MCF 10A (cell line): ENCODE measurements around the gene SAP25. TPM values are rescaled to one million over a fixed set of nuclear protein-coding genes. Genes with fewer than 3 reads are reported as not detected.

Experiments used
- BruUV-seq: library from RNA; stranded (reverse); fragments of 400-500 nt; replicated peaks from 2 replicates; lab custom pipeline; 2021; lab: Mats Ljungman, UMichigan
- CTCF ChIA-PET: fragments of 300-600 bp; sonication (Branson Sonifier 250); formaldehyde crosslinking; extraction: SDS; loops from one replicate; lab custom pipeline; 2021; ENCODE audit warnings: antibody characterized with exemption, inconsistent platforms; lab: Yijun Ruan, JAX
- POLR2A ChIA-PET: fragments of 300-600, 350-650 bp; sonication (Branson Sonifier 250); formaldehyde crosslinking; extraction: SDS; loops from one replicate; lab custom pipeline; 2020; ENCODE audit warnings: antibody characterized with exemption, inconsistent platforms; lab: Yijun Ruan, JAX
- DNase-seq: peaks from one replicate; pipeline ENCODE4 v3.0.0-alpha.2; 2018; ENCODE audit not compliant: unreplicated experiment
- H3K27ac Mint-ChIP-seq: one replicate; pipeline ENCODE4 v1.8.0; 2022; ENCODE audit warnings: mild to moderate bottlenecking, low read depth, mixed read lengths; ENCODE audit not compliant: unreplicated experiment
- H3K27me3 Mint-ChIP-seq: one replicate; pipeline ENCODE4 v1.8.0; 2022; ENCODE audit warnings: mixed read lengths; ENCODE audit not compliant: insufficient read depth, unreplicated experiment
- H3K36me3 Mint-ChIP-seq: one replicate; pipeline ENCODE4 v1.8.0; 2022; ENCODE audit warnings: mild to moderate bottlenecking, moderate library complexity, mixed read lengths; ENCODE audit not compliant: insufficient read depth, unreplicated experiment
- H3K4me1 Mint-ChIP-seq: one replicate; pipeline ENCODE4 v1.8.0; 2022; ENCODE audit warnings: mixed read lengths; ENCODE audit not compliant: insufficient read depth, unreplicated experiment
- H3K4me3 Mint-ChIP-seq: one replicate; pipeline ENCODE4 v1.8.0; 2022; ENCODE audit warnings: mild to moderate bottlenecking, moderate library complexity, mixed read lengths; ENCODE audit not compliant: unreplicated experiment
- H3K9me3 Mint-ChIP-seq: one replicate; pipeline ENCODE4 v1.8.0; 2022; ENCODE audit warnings: mixed read lengths; ENCODE audit not compliant: unreplicated experiment
- intact Hi-C: fragments of 100-400 bp; cut with micrococcal nuclease; formaldehyde crosslinking; loops from 2 replicates; pipeline ENCODE4 v1.14.1; 2022
- total RNA-seq: library from RNA; stranded (reverse); gene quantifications from 2 replicates; pipeline ENCODE4 v1.2.3, GENCODE V29; 2022
- TF ChIP-seq, protein P1 (sequence below): fragments of 200-600 bp; IDR thresholded peaks from one replicate; pipeline ENCODE4 v1.8.0; 2022; ENCODE audit warnings: antibody characterized with exemption, mild to moderate bottlenecking; ENCODE audit not compliant: unreplicated experiment

The SAP25 gene
- total RNA-seq, 1 experiment from 2014 or later: 1.2 TPM

DNA sequence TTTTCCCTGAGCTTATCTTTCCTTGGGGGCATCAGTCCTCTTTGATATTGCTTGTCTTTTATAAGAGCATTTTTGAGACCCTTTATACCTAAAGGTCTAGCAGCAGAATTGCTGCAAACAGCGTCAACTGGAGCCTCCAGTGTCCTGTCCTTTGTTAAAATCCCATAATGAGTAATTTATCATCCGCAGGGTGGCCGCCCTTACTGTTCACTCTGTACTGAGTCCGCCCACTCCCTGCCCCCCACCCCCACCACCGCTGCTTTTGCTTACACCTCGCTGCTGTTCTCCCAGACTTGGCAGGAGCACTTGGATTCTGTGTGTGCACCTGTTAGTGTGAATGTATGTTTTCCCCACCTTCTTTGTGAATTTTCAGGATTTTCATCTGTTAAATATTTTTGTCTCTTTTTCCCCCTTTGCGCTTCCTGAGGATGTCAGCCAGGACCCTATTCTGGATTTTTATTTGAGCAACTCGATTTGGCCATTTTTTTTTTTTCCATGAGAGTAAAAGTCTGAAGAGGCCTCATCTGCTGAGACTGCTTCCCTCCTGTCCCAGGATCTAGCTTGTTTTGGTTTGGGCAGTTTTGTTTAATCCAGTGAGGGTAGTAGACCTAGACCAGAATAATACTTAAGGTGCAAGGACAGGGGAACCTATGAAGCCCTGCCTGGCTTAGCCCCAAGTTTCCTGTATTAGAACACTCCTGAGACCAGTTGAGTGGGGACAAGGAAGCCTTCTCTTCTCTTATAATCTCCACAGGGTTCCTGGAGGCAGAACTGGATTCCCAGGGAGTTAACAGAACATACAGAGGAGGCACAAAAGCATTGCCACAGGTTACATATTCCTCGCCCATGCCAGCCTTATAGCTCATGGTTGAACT lies 26.5 kb downstream of the SAP25 start:
- no peak overlapping the region for H3K4me3 Mint-ChIP-seq
- intact Hi-C loops: no loop called here
- no peak for DNase-seq
- H3K27me3 Mint-ChIP-seq: no peaks in the 10 kb centered on the region
- no TSS peak for BruUV-seq
- peaks cover 40% of the 10 kb centered on the region for H3K4me1 Mint-ChIP-seq
- peaks cover 22% of the 10 kb centered on the region for H3K36me3 Mint-ChIP-seq
- H3K27ac Mint-ChIP-seq: peak overlapping the region; percentile 78
- POLR2A ChIA-PET: interaction anchor here (1.5 to 3.2 kb wide), 2 partner anchors 8 to 41 kb away, joined by 4 to 23 read pairs; no protein-coding TSS in a partner anchor
- CTCF ChIA-PET: interaction anchor here (0.5 to 5.4 kb wide), 5 partner anchors 12 to 154 kb away, joined by 3 to 52 read pairs (median 4); no protein-coding TSS in a partner anchor
- no peaks in the 10 kb centered on the region for H3K9me3 Mint-ChIP-seq
- TF ChIP-seq, protein P1, sequence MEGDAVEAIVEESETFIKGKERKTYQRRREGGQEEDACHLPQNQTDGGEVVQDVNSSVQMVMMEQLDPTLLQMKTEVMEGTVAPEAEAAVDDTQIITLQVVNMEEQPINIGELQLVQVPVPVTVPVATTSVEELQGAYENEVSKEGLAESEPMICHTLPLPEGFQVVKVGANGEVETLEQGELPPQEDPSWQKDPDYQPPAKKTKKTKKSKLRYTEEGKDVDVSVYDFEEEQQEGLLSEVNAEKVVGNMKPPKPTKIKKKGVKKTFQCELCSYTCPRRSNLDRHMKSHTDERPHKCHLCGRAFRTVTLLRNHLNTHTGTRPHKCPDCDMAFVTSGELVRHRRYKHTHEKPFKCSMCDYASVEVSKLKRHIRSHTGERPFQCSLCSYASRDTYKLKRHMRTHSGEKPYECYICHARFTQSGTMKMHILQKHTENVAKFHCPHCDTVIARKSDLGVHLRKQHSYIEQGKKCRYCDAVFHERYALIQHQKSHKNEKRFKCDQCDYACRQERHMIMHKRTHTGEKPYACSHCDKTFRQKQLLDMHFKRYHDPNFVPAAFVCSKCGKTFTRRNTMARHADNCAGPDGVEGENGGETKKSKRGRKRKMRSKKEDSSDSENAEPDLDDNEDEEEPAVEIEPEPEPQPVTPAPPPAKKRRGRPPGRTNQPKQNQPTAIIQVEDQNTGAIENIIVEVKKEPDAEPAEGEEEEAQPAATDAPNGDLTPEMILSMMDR: no peak

DNA sequence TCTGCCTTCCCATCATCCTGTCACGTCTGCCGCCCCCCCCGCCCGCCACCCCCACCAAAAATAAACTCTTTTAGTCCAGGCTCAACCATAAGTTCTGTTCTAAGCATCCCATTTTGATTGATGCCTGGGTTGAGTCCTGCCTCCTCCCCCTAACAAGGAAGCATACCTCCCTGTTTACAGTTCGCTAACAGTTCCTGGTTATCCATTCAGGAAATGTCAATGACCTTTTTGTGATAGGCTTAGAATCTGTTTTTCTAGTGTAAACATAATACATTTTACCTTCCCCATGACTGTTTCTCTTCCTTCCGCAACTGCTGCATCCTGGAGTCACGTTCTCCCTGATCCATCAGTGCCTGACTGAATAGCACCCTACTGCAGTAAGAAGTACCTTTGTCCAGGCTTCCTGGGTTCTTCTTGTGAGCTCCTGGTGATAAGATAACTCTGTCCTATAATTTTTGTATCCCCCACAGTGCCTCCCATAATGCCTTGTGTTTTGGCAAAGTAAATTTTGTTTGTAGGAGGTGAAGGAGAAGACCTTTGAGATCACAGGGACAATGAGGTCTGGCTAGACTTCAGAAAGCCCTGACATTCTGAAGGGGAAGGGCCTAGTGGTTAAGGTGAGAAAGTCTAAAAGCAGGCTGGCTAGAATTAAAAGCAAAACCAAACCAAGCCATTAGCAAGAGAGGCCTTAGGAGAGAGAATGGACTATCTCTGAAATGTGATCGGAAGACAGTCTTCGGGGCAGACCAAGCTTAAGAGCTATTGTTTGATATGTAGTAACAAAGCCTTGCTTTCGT lies 27.4 kb downstream of the SAP25 start:
- intact Hi-C loops: no loop called here
- CTCF ChIA-PET: interaction anchor here (0.5 to 5.4 kb wide), 5 partner anchors 10 to 155 kb away, joined by 3 to 52 read pairs (median 3); no protein-coding TSS in a partner anchor
- no peak overlapping the region for H3K4me3 Mint-ChIP-seq
- peaks cover 16% of the 10 kb centered on the region for H3K36me3 Mint-ChIP-seq
- DNase-seq: no peak
- no TSS peak for BruUV-seq
- peaks cover 44% of the 10 kb centered on the region for H3K4me1 Mint-ChIP-seq
- H3K27ac Mint-ChIP-seq: peak overlapping the region; percentile 78
- H3K9me3 Mint-ChIP-seq: no peaks in the 10 kb centered on the region
- TF ChIP-seq, protein P1: no peak
- POLR2A ChIA-PET: interaction anchor here (0.6 to 3.2 kb wide), 11 partner anchors 7 to 627 kb away, joined by 3 to 23 read pairs (median 6); partner anchors contain the start of genes FBXO24, LRCH4, MOSPD3 and POP7
- no peaks in the 10 kb centered on the region for H3K27me3 Mint-ChIP-seq

DNA sequence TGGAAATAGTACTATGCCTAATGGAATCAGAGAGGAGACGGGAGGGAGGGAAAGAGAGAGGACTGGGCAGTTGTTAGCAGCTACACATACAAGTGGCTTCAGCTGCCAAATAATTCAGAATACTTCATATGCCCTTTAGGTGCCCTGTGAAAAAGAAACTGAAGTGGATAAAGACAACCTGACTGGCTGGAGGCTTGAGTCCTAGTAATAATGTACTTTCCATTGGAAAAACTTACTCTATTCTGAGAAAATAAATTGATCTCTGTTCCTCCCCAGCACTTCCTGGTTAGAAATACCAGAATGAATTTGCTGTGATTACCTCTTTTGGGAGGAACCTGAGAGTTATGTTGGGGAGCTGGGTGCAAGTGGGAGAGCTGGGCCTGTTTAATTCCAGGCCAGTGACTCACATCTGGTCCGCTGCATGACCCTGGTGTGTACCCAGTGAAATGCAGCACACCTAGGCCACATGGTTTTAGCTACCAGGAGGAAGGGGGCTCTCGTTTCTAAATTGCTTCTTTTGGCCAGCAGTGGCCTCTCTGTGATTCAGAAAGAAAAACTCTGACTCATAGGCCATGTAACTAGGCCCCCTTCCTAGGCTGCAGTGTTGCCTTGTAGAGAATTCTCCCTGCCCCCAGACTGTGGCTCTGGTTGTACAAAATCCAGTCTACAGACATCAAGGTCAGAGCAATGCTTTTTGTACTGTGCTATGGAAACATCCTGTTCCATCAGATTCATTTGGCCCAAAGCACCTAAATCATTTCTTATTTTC lies 28.2 kb downstream of the SAP25 start:
- peak; percentile 94 for DNase-seq
- TF ChIP-seq, protein P1: no peak
- intact Hi-C loops: no loop called here
- no TSS peak for BruUV-seq
- Mint-ChIP-seq H3K27me3 (no peaks in the 10 kb centered on the region), H3K4me3 (peak overlapping the region; percentile 1), H3K27ac (peak overlapping the region; percentile 78), H3K4me1 (peaks cover 48% of the 10 kb centered on the region), H3K36me3 (peaks cover 10% of the 10 kb centered on the region), H3K9me3 (no peaks in the 10 kb centered on the region)
- POLR2A ChIA-PET: interaction anchor here (0.6 to 3.2 kb wide), 17 partner anchors 8 to 626 kb away, joined by 3 to 23 read pairs (median 4); partner anchors contain the start of genes FBXO24, LRCH4, MBLAC1 and MOSPD3
- CTCF ChIA-PET: interaction anchor here (0.6 to 5.4 kb wide), 10 partner anchors 9 to 76 kb away, joined by 3 to 52 read pairs (median 4); no protein-coding TSS in a partner anchor
